COLO668 (cell line): ENCODE data around the gene IGFBP6.
A peak's percentile ranks its signal among the peaks of the same experiment; 100 is the strongest.

Experiments used
- DNase-seq: peaks from one replicate; lab custom pipeline; 2025; ENCODE audit not compliant: unreplicated experiment; lab: John Stamatoyannopoulos, UW

IGFBP6 gene

DNA sequence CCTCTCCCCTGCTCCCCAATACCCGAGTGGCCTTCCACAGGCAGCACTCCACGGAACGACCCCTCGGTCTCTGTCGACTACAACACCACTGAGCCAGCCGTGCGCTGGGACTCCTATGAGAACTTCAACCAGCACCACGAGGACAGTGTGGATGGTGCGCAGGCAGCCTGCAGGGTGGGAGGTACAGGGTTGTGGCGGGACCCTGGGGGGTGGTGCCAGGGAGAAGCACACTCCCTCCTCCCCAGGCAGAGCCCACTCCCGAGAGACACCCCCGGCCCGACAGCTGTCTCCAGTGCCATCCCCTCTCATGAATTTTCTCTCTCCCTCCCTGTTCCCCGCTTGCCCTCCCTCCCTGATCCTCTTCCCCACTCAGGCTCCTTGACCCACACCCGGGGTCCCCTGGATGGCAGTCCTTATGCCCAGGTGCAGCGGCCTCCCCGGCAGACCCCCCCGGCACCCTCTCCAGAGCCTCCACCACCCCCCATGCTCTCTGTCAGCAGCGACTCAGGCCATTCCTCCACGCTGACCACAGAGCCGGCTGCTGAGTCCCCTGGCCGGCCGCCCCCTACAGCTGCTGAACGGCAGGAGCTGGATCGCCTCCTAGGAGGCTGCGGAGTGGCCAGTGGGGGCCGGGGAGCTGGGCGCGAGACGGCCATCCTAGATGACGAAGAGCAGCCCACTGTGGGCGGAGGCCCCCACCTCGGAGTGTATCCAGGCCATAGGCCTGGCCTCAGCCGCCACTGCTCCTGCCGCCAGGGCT is 38.6 kb upstream of the IGFBP6 start:
- no peak for DNase-seq

- DNase-seq = no peak
Measured at GRCh38 chr12:53059434-53060063, 37.9 kb upstream of the IGFBP6 start.

DNA sequence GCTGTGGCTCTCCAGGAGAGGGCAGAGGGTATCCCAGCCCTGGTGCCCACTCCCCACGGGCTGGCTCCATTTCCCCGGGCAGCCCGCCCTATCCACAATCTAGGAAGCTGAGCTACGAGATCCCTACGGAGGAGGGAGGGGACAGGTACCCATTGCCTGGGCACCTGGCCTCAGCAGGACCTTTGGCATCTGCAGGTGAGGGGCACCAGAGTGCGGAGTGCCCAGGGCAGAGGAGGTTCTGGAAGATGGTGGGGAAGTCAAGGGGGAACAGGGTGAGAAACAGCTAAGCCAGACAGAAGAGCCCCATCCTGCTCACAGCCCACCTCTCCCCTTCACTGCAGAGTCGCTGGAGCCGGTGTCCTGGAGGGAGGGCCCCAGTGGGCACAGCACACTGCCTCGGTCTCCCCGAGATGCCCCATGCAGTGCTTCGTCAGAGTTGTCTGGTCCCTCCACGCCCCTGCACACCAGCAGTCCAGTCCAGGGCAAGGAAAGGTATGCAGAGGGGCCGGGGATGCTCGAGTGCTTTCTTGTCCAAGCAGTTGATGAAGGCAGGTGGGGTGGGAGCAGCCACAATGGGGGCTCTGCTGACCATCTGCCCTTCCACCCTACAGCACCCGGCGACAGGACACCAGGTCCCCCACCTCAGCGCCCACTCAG is 37.3 kb upstream of the IGFBP6 start:
- no peak for DNase-seq

DNA sequence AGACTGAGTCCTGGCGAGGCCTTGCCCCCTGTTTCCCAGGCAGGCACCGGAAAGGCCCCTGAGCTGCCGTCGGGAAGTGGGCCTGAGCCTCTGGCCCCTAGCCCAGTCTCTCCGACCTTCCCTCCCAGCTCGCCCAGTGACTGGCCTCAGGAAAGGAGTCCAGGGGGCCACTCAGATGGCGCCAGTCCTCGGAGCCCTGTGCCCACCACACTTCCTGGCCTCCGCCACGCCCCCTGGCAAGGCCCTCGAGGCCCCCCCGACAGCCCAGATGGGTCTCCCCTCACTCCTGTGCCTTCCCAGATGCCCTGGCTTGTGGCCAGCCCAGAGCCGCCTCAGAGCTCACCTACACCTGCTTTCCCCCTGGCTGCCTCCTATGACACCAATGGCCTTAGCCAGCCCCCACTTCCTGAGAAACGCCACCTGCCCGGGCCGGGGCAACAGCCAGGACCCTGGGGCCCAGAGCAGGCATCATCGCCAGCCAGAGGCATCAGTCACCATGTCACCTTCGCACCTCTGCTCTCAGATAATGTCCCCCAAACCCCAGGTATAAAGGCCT is 36.7 kb upstream of the IGFBP6 start:
- peak; percentile 75 for DNase-seq

DNA sequence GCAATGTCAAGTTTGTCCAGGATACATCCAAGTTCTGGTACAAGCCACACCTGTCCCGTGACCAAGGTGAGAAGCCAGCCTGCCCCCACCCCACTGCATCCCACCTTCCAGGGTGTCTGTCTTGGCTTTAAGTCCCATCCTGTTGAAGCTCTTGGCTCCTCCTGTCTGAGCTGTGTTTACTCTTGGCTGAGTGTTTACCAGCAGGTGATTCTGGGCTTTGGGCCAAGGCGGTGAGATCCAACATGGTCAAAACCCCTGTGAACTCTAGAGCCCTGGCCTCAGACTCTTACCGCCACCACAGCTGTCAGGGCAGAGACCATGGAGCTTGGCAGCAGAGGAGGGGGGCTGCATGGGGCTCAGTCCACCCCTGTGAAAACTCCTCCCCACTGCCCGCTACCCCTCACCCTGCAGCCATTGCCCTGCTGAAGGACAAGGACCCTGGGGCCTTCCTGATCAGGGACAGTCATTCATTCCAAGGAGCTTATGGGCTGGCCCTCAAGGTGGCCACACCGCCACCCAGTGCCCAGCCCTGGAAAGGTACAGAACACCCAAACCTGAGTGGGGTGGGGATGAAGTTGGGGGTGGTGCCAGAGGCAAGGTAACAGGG is 36.0 kb upstream of the IGFBP6 start:
- DNase-seq = peak; percentile 84

DNA sequence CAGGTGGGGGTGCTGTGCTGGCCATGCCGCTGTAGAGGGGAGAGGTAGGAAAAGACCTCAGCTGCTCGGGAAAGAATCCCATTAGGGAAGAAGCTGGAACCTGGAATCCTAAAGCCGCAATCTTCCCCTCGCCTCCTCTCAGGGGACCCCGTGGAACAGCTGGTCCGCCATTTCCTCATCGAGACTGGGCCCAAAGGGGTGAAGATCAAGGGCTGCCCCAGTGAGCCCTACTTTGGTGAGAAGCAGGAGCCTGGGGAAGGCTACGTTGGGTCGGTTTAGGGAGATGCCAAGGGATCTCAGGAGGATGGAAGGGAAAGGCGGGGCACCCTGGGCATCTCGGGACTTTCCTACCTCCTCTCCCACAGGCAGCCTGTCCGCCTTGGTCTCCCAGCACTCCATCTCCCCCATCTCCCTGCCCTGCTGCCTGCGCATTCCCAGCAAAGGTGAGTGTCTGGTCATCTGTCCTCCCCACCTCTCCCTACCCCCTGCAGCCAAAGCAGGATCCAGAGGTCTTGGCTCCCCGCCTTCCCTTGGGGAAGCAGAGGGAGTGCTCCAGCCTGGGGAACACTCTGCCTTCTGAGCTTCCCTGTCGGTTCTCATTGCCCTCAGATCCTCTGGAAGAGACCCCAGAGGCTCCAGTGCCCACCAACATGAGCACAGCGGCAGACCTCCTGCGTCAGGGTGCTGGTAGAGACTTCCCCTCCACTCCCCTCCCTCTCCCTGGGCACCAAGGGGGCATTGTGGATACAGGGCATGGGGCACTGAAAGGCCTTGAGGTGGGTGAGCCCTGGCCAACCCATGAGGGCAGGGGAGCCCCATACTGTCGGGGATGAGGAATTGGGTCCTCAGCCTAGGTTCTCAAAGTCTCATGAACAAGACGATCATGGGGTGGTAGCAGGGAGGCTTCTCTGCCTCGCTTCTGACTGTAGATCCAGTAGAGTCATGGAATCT is 35.2 kb upstream of the IGFBP6 start:
- no peak for DNase-seq

GRCh38 chr12:53062977-53063707 is 34.3 kb upstream of the IGFBP6 start:
- DNase-seq = no peak

DNA sequence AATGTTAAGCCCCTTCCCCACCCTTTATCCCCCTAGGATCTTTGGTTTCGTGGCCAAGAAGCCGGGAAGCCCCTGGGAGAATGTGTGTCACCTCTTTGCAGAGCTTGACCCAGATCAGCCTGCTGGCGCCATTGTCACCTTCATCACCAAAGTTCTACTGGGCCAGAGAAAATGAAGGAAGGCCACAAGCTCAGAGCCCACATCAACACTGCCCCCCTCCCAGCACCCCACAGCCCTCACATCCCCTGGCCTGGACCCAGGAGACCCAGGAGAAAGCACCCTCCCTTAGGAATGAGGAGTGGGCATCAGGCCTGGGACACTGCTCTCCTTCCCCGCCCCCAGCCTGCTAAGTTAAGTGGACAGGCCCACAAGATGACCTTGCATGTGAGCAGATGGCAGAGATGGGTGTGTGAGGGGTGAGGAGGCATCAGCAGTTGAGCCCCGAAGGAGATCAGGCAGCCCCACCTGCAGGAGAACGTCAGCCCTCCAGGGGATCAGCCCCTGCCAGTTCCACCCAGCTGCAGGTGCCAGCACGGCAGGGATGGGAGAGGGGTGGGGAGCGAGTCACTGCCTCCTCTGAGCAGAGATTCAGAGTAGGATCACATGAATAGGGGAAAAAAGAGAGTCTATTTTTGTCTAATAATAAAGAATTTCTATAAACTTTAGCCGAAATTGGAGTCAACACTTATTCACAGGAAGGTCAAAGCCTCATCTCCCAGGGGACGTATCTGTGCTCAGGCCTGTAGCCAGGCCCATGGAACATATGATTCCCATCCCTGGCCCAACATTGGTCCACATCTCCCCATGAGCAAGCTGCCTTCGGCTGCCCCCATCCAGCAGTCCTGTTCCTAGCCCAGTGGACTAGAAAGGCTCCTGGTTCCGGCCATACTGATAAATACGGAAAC is 33.5 kb upstream of the IGFBP6 start:
- DNase-seq = peak; percentile 9

GRCh38 chr12:53064613-53065436 is 32.6 kb upstream of the IGFBP6 start:
- no peak for DNase-seq

DNA sequence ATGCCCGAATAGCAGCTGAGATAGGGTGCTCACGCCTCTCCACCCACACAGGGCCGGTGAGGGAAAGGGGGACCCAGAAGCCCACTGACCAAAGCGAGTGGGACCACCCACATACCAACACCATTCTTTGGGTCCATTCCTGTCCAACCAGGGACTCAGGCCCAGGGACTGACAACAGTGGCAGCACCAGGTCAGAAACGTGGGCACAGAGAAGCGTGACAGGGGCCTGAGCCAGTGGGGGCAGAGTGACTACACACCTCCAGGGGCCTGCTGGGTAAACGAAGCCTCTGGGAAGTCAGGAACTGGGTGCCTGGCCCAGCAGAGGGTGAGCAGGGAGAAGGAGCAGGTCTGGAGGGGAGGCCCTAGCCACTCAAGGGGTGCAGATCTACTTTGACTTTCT is 32.0 kb upstream of the IGFBP6 start:
- DNase-seq = no peak

DNA sequence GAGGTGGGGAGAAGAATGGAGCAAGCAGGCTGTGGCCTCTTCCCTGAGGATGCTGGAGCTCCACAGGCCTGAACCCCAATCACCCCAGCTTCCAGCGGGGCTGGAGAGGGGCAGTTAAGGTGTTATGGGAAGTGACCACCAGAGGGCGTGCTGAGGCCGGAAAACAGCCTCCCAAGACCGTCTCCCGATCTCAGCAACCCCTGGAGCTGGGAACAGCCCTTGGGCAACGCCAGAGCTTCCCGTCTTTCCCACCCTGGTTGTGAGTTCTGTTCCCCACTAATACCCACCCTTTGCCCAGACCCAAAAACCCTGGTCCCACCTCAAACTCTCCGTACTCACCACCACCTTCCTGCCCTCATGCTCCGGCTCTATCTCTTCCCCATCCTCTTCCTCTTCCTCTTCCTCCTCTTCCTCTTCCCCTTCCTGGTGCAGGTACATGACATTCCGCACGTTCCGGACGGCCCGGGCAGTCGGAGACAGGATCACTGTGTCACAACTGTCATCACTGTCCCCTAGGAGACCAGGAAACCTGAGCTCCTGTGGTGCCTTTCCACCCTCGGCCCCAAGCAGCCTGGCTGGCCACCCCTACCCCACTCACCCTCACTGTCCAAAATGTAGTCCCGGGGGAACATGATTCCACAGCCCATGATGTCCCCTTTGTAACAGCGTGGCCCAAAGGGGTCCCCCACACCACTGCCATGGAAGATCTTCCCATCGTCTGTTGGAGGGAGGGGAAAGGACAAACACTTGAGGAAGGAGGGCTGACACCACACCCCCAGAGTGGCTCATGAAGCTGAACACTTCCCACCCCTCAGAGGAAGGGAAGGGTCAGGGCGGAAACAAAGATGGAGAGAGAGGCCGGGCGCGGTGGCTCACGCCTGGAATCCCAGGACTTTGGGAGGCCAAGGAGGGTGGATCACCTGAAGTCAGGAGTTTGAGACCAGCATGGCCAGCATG is 31.2 kb upstream of the IGFBP6 start:
- peak; percentile 69 for DNase-seq

- DNase-seq = no peak
Measured at GRCh38 chr12:53067074-53067992, 30.1 kb upstream of the IGFBP6 start.

DNA sequence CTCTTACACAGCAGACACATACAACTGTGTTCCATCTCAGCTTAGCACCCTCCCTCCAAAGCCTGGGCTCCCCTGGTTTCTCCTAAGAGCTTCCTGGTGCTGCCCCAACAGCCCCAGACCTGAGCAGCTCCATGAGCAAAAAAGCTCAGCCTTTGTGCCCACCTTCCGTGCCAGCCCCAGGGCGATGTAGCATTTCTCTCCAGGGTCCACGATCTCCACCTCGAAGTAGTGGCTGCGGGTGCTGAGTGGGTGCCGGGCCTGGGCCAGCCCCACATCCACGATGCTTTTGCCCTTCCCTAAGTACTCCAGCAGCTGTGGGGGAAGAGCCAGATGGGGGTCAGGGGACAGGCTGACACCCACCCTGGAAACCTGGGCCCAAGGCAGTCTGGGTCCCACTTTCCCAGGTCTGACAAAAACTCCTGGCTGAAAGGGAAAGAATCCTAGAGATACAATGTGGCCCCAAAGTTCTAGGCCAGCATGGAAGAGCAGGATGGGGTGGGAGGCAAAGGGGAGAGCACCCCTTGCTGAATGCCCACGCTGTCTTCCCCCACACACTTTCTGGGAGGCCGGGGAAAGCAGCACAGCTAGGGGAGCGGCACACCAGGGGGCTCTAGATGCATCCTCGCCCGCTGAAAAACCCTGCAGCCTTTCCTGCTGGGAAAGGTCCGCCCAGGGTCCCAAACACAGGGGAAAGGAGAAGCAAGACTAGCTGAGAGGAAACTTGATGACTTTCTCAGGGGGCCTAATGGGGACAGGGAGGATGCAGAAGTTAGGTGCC is 29.3 kb upstream of the IGFBP6 start:
- DNase-seq = no peak

- DNase-seq = no peak
Measured at GRCh38 chr12:53068811-53069585, 28.5 kb upstream of the IGFBP6 start.
